GM21737 (cell line): ENCODE data around the gene SHB.

Source experiments
- ATAC-seq: cut with Tn5 transposase; IDR thresholded peaks from one replicate; pipeline ENCODE4 v1.9.1; 2021; ENCODE audit warnings: mild to moderate bottlenecking, moderate library complexity; ENCODE audit not compliant: unreplicated experiment

SHB gene

DNA sequence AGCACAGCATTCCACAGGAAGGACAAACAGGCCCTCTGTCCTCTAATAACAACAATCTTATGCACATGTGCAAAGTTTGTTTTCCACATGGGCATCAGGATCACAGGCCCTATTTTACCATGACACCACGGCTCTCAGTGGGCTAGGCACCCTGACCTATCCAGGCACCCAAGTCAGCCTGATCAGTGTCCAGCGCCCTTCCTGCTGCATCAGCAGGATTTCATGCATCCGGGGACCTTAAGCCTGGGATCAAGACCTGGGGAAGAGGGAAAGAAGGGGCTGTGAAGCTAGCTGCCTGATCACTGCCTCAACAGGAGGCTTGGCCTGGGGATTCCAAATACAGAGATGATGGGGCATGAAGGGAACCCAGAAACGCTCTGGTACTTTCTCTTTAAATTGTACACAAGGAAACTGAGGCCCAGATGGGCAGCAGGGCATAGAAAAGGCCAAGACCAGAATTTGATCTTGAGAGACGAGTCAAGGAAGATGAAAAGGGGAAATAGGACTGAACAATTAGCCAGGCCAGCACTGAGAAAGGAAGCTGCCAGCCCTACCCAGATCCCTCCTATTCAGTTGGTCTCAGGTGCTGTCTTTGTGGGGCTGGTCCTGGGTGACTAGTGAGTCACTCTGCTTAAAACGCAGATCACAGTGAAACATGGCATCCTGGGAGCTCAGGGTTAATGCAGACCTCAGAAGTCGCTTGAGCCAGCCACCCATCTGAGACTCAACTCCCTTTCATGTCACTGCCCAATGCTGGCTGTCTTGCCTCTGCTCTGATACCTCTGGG, 57.9 kb downstream of the SHB start:
- no peak for ATAC-seq

- no peak for ATAC-seq
These were observed 59.0 kb downstream of the SHB start for GRCh38 chr9:38009990-38010389.

DNA sequence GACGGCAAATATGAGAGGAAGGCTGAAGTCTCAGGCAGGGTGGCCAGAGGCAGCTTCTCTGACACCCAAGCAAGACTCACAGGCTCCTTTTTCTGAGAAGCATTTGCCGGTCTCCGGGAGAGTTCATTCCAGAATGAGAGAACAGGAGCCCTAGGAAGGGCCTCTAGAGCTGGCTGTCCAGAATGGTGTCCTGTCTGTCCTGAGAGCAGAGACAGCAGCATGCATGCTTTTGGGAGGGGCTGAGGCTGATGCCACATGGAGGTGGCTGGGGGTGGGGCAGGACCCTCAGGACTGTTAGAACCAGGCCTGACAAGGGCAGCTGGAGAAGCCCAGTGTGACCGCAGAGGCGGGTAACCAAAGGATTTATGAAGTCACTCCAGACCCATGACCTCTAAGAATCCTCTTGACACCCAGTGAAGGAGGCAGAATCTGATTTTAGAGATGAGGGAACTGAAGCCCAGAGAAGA, 60.0 kb downstream of the SHB start:
- ATAC-seq, result no peak

- peak; percentile 58 for ATAC-seq
These were observed 60.6 kb downstream of the SHB start for GRCh38 chr9:38008168-38009034.

GRCh38 chr9:38007016-38007415, 62.0 kb downstream of the SHB start:
- ATAC-seq, result no peak

GRCh38 chr9:38006163-38006562, 62.9 kb downstream of the SHB start:
- ATAC-seq, result no peak

- ATAC-seq, result no peak
These were observed 64.0 kb downstream of the SHB start for GRCh38 chr9:38004809-38005560.

DNA sequence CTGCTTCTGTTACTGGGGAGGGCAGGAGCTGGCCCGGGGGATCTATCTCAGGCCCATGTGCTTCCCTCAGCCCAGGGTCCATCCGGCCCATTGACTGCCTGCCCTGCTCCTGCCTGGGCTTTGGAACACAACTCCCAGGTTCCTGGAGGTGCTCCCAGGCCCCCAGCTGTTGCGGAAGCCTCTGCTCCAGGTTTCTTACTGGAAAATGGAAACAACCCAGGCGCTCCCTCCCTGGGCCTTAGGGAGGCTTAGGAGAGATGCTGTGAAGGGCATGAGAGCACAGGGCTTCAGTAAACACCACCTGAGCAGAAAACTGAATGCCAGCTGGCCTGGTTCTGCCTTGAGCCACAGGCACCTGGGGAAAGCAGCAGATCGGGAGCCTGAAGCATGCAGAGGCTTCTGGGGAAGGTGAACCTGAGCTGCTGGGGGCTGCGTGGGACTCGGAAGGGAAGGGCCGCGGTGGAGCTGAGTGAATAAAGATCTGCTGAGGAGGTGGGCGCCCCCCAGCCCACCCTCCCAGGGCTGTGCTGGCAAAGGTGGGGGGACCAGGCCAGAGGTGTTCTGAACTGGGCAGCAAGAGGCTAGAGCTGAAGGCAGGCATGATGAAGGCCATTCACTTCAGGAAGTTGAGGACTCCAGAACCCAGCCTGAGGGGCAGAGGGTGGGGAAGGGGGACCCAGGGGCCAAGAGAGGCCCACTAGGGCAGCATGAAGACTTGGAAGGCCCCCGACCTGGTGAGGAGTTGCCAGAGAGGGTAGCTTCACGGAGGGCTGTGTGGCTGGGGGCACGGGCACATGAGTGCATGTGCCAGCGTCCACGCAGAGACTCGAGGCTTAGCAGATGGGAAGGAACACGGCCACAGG, 64.8 kb downstream of the SHB start:
- no peak for ATAC-seq

DNA sequence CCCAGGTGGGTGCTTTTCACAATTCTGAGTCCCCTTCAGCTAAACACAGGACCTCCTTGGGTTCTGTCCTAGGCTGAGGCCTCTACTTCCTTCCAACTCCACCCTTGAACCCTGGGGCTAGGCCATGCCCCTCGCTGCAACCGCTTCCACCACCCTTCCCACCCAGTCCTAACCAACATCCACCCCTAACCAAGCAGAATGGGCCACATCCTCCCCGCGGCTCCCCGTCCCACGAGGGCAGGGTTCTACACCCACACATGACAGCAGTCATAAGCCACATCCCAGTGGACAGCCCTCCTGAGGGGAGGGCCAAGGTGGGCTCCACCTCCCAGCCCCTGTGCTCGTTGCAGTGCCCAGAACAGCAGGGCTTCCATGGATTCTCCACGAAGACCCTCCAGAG, 65.8 kb downstream of the SHB start:
- ATAC-seq, result no peak

- ATAC-seq, result no peak
These were observed 67.6 kb downstream of the SHB start for GRCh38 chr9:38001430-38001829.

DNA sequence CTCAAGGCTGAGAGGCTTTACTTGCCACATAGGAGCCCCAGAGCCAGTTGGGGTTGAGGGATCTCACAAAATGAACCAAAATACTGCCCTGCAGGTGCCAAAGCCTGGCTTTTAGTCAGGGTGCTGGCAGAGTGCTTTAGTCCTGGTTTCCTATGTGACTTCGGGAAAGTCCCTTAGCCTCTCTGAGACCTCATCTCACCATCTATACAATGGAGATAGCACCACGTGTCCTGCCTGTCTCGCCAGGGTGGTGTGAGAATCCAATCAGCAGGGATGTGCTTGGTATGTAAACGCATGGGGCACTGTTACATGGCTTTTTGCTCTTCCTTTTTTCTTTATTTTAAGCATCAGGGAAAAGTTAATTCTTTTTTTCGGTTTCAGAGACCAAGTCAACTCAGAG, 68.3 kb downstream of the SHB start:
- no peak for ATAC-seq

DNA sequence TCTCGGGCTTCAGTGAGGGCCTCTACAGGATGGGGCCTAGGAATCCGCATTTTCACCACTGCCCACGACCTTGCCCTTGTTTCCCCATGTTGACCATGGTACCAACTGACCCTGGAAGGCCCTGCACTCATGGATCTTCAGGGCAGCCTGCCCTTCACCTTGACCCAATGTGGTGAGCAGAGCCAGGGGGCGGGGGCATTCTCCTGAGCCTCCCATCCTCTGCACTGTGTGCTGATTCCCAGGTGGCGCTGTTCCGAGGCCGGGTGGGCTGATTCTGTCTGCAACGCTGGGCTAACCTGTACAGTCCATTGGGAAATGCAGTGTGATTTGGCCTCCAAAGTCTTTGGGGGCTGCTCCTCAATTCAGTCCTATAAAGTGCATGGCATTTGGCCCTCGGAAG, 68.7 kb downstream of the SHB start:
- no peak for ATAC-seq

- ATAC-seq, result no peak
These were observed 69.3 kb downstream of the SHB start for GRCh38 chr9:37999588-38000189.

GRCh38 chr9:37998881-37999587, 70.0 kb downstream of the SHB start:
- no peak for ATAC-seq

DNA sequence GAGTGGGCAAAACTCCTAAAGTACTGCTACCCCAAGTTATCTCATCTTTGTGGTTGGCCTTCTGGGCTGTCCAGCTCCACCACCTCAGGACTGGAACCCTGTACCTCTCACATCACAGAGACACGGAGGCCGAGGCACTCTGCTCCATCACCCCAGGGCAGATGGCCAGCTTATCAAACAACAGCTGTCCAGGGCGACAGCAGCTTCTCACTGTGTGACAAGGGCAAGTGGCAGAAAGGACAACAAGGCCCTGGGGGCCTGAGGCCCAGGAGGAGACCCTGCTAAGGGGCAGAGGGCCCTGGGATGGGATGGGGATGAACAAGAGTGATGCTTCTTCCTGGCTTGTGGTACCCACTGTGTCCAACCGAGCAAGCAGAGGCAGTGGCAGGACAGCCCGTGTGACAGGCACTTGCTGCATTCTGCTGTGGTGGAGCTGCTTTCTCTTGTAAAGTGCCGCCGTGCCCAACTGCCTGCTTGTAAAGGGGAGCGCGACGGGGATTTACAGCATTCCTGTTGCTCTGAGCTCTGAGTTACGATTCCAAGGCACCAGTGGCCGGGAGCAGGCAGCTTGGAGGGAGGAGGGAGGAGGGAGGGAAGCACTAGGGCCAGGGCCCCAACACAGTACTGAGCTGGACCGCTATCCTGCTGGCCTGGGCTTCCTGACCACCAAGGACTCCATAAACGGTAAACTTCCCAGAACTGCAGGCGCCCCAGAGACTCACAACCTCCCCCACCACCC, 71.2 kb downstream of the SHB start:
- ATAC-seq, result no peak

DNA sequence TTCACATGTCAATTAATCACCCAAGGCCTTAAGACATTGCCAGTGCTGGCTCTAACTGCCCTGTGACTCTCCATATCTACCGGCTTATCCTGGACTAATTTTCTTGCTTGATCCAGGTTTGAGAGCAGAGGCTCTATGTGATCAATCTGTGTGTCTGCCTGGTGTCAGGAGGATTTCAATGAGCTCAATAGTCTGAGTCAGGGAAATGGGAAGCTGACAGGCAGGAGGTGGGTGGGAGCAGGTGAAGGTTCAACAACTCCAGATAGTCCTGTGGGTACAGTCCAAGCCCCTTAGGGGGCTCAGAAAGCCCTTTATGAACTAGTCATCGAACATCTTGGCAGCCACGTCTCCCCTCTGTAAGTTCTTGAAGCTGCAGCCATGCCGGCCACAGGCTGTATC, 72.2 kb downstream of the SHB start:
- no peak for ATAC-seq

GRCh38 chr9:37995961-37996818, 72.8 kb downstream of the SHB start:
- no peak for ATAC-seq

- ATAC-seq, result no peak
These were observed 73.7 kb downstream of the SHB start for GRCh38 chr9:37995348-37995737.
